GM21423 (cell line): Measurements from ENCODE around the gene C16orf92.
"Not testable (repeated sequence)": the region's sequence is repeated elsewhere in the genome, so short reads cannot be mapped to it uniquely, and the experiment has no call there.

ENCODE experiments used
- ATAC-seq: cut with Tn5 transposase; IDR thresholded peaks from one replicate; pipeline ENCODE4 v1.9.1; 2021; ENCODE audit warnings: mild to moderate bottlenecking, moderate library complexity; ENCODE audit not compliant: unreplicated experiment

Gene C16orf92

DNA sequence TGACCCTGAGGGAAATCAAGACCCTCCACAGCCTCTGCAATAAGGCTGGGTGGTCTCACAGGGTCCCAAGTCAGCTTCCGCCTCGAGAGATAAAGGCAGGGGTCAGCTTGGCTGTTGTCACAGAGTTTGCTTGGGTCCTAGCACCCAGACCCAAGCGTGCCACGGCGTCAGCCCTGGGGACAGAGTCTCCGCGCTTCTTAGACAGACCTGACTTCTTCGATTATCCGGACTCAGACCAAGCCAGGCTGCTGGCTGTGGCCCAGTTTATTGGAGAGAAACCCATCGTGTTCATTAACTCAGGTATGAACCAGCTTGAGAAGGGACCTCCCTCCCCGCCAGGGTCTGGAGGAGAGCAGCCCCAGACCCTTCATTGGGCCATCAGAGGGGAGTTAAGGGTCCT is 588 bp downstream of the C16orf92 start:
- ATAC-seq = no peak

DNA sequence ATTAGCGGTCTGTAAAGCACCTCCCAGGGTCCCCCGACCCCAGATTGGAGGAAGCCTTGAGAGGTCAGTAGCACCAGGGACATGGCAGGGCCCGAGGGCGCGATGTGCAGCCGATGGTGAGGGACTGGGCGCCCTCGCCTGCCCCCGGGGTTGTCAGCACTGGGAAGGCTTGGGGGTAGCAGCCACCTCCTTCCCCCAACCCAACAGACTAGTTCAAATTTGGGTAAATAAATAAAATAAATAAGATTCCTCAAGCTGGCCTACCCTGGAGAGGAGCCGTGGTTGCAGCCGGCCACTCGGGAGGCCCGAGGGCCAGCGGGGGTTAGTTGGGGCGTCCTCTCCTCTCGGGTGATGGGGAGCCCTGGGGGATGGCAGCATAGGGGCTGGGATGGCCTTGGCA is 1.5 kb downstream of the C16orf92 start:
- ATAC-seq = no peak

DNA sequence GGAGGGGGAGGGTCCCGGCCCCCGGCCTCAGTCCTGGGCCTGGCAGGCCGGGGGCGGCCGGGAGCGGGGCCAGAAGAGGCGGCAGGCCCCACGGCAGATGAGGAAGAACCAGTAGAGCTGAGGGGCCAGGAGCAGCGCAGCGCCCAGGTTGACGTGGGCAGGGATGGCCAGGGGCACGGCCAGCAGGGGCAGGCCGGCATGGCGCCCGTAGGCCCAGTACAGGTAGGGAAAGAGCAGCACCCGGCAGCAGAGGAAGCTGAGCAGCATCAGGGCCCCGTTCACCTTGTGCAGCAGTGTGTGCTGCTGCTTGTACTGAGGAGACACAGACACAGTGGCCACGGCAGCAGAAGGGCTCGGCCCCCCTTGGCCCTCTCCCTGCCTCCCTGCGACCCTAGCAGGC is 2.2 kb downstream of the C16orf92 start:
- ATAC-seq = no peak

DNA sequence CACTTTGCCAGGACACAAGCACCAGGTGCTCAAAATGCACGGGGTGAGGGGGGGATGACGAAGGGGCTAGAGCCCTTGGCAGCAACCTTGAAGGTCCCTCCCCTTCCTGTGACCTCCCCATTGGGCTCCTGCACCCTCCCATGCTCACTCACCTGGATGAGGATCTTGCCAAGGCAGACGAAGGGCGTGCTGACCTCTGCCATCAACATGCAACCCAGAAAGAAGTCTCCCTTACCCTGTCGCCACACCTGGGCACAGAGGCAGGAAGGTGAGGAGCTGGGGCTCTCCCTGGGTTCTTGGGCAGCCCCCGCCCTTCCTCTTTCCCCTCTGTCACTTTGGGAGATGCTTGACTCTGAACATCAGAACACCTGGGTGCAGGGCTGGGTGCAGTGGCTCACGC is 2.6 kb downstream of the C16orf92 start:
- no peak for ATAC-seq

DNA sequence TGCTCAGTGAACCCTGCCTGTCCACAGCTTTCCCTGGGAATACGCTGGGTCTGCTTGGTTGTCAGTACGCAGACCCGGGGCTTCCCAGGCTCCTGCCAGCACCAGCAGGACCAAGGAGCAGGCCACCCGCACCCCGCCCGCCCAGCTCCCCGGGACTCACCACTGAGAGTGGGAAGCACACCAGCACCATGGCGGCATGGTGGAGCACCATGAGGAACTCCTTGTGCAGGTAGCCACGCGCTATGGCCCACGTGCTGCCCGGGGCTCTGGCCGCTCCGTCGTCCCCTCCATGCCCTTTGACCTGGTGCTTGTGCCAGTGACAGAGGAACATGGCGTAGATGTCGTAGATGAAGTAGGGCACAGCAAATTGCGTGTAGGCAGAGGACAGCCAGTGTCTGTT is 3.5 kb downstream of the C16orf92 start:
- ATAC-seq = no peak

DNA sequence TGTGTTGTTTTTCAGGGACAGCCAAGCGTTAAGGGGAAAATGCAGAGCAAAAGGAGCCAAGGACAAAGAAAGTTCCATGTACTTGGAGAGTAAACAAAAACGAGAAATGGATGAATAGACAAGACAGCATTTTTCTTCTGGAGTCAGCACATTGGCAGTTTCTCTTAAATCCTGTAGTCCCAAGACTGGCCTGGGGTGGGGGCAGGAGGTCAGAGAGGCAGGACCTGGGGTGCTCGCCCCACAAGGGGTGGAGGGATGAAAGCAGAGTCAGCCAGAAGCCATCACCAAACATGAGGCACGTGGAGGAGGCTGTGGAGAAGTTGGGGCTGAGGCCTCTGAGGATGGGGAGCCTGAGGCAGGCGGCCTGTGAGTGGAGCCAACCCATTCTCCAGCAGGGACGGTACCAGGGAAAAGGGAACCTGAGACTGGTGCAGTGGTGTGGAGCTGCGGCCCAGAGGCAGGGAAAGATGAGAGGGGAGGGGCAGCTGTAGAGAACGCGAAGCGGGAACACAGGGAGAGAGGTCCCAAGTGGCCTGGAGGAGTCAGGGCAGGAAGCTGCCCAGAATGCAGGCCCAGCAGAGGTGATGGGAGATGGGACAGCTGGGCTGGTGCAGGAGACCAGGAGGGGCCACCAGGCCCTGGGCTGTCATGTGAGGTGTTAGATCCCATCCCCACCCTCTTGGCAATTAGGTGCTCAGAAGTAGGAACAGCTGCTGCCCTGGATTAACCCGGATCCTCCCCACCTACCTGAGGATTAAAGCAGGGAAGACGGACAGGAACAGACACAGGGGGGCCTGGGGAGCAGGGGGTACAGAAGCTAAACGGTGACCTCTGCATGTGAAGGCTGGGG is 4.8 kb downstream of the C16orf92 start:
- no peak for ATAC-seq

DNA sequence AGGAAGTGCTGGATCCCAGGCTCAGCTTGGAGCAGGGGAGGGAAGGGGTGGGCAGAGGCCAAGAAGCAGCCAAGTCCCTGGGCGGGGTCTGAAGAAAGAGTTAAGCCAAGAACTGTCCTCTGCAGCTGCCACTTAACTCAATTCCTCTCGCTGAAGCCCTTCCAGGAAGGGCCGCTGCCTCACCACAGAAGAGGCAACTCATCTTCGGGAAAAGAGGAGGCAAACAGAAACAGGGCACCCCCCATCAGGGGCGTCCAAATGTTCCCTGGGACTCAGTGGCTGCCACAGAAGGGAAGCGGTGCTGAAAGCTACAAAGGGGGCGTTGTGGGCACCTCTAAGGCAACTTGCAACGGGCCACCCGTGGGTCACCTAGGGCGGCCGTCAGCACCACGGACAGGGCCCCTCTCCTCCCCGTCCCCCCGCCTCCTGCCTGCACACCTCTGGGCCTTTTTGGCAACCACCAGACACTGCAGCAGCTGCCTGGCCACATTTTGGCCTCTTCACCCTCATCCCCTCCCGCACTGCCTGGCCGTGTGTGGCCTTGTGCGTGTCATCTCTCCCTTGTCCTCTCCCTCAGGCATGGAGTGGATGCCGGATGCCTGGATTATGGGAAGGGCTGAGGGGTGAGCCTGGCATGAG is 5.6 kb downstream of the C16orf92 start:
- no peak for ATAC-seq

DNA sequence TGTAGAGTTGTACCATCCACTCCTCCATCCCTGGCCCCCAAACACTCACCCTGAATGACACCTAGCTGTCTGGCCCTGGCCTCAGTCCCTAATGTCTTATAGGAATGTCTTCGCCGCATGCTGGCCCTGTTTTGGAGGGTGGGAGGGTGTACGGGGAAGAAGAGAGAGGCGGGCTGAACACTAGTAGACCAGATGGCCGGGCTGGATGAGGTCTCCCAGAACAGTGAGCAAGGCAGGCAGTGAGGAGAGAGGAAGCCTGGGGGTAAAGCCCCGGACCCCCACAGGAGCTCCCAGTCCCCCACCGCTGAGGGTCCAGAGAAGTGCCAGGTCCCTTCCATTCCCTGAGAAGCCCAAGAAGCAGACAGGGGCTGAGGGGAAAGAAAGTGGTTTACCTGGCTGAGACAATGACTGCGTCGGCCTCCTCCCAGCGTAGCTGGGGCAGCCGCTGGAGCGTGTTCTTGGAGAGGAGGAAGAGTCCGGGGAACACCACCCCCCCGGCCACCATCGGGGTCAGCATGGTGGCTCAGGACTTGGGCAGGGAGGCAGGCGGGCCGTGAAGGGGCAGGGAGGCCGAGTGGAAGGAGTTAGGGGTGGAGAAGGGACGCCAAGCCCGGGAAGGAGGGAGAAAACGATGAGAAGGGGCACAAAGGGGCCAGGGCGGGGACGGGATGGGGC is 7.2 kb downstream of the C16orf92 start:
- ATAC-seq = no peak

DNA sequence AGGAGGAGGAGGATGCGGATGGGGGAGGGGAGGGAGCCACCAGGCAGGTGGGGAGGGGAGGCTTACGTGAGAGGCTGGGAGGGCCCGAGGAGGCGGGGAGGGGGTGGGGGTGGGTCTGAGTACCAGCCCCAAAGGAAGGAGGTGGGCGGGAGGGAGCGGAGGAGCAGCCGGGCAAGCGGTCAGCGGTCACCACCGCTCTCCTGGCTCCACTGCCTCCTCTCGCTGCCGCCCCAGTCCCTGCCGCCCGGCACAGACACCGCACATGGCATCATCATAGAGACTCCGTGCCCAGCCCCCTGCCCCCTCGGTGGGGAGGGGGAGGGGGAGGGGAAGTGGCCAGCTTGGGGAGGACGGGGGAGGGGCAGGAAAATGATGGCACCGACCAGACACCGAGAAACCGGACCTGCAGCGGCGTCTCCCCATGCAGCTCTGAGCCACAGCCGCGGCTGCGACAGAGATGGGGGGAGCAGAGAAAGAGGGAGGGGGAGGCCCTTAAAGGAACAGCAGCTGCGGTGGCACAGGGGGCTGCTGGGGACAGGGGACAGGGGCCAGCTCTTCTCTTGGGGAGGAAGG is 7.9 kb downstream of the C16orf92 start, which contains the start of gene TLCD3B:
TSS of gene TLCD3B (minus strand) at position 431 of the 573 bp plus-strand sequence. CDS start 744 bp downstream, outside the sequence.
- ATAC-seq = no peak

DNA sequence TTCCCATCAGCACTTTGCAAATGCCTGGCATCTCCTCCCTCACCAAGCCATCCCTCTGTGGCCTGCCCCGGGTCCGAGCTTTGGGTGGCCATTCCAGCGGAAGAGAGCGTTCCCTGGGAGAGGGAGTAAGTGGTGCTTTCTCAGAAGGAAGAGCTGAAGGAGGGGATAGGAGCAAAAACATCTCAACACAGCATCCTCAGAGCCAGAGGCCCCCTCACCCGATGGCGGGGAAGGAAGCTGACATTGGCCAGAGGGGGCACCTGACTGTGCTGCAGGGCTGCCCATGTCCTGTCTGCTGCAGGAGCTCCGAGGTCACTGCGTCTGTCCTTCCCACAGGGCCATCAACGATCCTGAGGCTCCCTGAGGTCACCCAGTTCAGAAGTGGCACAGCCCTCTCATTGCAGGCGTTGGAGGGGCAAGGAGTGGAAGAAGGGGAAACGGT is 8.5 kb downstream of the C16orf92 start:
- ATAC-seq = no peak

DNA sequence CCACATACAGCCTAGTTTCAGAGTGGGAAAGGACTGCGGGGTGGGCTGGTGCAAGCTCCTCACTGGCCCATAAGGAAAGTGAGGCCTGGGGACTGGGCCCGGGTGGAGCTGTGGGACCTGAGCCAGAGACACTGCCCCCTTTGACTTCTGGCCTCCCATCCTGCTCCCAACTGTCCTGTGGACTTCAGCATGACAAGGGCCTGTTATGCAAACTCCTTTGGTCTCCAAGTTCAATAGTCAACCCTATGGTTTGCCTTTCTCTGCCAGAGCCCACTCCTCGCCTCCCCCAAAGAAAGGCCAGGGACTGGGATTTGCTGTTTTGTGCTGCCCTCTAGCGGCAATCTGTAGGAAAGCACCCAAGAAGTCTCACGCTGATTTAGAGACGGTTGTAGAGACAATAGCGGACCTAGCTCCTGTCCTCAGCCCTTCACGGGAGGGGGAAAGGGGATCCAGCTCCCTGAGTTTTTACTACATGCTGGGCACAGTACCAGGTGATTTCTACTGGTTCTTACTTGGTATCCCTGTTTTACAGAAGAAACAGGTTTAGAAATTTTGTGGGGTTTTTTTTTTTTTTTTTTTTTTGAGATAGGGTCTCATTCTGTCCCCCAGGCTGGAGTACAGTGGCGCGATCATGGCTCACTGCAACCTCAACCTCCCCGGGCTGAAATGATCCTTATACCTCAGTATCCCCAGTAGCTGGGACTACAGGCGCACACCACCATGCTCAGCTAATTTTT is 9.3 kb downstream of the C16orf92 start:
- ATAC-seq = no peak

DNA sequence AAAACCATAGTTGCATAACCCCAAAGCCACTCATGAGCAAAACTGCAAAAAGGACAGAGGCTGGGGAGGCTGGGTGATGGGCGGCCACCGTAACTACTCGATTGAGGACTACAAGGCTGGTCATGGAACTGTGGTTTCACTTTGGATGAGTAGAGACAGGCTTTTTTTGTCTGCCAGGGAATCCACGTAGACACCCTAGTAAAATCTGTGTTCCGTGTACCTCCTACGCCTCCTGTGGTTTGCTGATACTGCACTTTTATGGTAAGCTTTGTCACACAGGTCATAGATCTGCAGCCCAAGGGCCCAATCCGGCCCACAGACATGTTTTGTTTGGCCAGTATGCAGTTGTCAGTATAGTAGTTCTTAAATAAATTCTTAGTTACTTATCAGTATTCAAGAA is 10.3 kb downstream of the C16orf92 start:
- ATAC-seq = no peak

DNA sequence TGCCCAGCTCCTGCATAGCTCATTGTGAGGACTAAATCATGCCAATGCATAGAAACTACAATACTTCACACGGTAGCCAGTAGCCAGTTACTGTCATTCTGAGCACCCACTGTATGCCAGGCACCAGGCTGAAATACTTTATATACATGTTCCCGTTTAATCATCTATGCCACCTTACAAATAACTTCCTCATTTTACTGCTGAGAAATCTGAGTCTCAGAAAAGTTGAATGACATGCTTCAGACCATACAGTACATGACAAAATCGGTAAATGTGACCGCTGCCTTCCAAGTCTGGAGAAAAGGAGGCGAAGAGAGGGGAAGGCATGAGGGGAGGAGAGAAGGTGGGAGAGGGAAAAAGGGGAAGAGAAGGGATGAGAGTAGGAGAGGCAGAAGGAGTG is 17.2 kb downstream of the C16orf92 start:
- no peak for ATAC-seq

DNA sequence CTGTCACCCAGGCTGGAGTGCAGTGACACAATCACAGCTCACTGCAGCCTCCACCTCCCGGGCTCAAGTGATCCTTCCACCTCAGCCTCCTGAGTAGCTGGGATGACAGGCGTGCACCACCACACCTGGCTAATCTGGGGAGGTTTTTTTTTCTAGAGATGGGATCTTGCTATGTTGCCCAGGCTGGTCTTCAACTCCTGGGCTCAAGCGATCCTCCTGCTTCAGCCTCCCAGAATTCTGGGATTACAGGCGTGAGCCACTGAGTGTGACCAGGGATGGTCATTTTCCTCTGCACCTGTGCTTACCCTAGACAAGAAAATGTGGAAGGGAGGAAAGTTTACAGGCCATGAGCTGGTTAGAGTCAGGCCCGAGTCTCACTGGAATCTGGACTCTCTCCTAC is 17.7 kb downstream of the C16orf92 start:
- not testable (repeated sequence) for ATAC-seq

DNA sequence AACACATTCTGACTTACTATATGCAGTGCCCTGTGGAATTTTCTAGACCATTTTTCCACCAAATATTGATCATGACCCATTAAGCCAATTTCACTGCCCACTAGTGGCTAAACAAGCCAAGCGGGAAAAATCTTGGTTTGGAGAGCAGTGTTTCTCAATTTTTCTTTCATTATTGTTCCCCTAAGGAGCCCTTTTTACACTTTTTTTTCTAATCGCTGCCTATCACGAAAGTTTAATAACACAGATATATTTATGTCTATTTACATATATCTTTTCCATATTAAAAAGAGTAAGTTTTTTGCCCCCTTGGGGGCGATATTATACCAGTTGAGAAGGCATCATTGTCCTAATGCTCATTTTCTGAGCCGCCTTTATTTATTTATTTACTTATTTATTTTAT is 18.8 kb downstream of the C16orf92 start:
- ATAC-seq = no peak

DNA sequence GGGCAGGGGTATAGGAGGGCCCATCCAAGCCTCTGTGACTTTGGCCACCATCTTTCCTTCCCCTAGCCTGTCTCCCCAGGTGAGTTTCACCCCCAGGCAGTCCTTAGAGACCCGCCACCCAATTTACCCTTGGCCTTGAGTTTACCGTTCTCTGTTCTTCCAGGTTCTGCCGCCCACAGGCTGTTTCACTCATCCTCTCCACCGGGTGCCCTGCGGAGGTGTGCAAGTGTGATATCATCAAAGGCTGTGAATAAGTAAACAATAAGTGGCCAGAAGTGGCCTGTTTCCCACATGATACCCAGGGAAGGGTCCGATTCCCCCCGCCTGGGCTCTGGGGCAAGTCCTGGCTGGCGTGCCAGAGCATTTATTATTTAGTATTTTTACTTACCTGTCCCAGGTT is 23.2 kb downstream of the C16orf92 start:
- no peak for ATAC-seq

DNA sequence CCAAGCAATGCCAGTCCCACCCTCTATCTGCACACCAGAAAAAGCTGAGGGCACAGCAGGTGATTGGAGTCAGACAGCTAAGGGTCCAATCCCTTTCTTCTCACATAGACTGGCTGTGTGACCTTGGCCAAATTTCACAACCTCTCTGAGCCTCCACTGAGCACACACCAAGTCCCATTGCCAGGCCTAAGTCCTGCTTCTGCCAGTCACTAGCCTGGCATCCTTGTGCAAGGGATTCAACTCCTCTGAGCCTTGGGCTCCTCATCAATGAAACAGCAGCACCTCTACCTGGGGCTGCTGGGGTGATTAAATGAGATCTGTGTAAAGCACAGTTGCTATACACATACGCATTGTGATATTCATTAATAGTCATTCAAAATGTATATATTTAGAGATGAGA is 23.6 kb downstream of the C16orf92 start:
- no peak for ATAC-seq

DNA sequence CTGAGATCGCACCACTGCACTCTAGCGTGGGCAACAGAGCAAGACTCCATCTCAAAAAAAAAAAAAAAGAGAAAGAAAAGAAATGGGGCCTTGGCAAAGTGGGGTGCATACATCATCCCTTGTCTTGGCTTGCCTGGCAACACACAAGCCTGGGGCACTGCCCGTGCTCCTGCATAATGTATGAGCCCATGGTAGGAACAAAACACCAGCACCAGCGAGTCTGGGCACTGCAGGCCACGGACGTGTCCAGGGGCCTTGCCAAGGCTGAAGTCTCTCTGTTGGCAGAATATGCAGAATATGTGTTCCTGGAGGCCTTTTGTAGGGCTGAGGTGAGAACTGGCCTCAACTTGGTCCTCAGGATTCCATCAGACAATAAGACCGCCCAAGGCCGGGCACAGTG is 26.9 kb downstream of the C16orf92 start:
- ATAC-seq = no peak

DNA sequence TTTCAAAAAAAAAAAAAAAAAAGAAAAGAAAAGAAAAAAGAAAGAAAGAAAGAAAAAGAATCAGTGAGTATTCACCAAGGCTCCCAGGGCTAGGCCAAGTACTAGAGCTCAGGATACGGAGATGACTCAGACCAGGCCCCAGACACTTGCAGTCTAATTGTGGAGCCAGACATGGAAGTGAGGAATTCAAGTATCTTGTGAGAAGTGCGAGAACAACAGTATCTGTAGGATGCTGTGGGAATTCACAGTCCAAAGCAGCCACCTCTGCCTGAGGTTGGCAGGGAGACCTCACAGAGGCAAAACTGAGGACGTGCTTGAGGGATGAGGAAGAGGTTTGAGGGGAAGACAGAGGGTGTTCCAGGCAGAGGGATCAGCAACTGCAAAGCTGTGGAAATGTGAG is 28.5 kb downstream of the C16orf92 start:
- no peak for ATAC-seq

DNA sequence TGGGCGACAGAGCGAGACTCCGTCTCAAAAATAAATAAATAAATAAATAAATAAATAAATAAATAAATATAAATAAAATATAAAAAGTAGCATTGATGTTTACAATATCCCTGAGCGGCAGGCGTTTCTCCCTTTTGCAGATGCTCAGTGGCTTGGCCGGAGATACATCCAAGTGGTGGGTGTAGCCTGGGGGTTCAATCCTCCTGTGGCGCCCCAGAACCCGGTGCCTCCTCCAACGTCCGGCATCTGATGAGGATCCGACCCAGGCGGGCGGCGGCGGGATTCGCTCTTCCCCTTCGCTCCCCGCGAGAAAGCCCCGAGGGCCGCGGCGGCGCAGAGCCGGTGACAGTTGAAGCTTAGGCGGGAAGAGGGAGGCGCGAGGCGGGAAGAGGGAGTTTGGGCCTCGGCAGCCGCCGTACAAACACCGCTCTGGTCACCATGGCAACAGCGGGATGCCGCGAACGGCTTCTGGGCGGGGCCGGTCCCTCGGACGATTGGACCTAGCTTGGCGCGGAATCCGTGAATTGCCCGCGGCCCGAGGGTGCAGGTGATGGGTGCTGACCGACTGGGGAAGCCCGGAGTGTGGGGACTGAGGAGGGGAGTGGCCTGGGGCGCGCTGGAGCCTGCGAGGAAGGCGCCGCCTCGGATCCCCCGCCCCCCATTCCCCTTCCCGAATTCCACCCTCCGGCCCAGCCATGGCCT is 29.8 kb downstream of the C16orf92 start:
- peak; percentile 81 for ATAC-seq
